Vagina (tissue), 2 donors: Measurements from ENCODE around the gene LDAH.

ENCODE experiments used
- CTCF ChIP-seq, 3 experiments: fragments of 450-650 bp in 2 of 3; fragments of 200-600 bp in 1 of 3; sonication (generic) in 1 of 3; IDR thresholded peaks; one replicate each; pipeline ENCODE4 v1.5.1; 2017 to 2019; ENCODE audit warnings: antibody characterized with exemption in 3 of 3, mild to moderate bottlenecking in 2 of 3, moderate library complexity in 2 of 3
- POLR2A ChIP-seq, 2 donors: fragments of 450-650 bp; IDR thresholded peaks; one replicate each; pipeline ENCODE4 v1.6.1; 2017; ENCODE audit warnings: antibody characterized with exemption in 2 of 2, mild to moderate bottlenecking in 2 of 2, moderate library complexity in 2 of 2
- POLR2AphosphoS5 ChIP-seq, 2 donors: sonication (generic); formaldehyde crosslinking; IDR thresholded peaks; one replicate each; pipeline ENCODE4 v1.9.0; 2017; ENCODE audit warnings: antibody characterized with exemption in 2 of 2, mild to moderate bottlenecking in 2 of 2, low read depth in 1 of 2; ENCODE audit not compliant: insufficient read depth in 1 of 2

- TF ChIP-seq CTCF (IDR thresholded peaks at IDR 0.05): no peak
- TF ChIP-seq POLR2A (IDR thresholded peaks at IDR 0.05): no peak
- no peak for TF ChIP-seq POLR2AphosphoS5 (IDR thresholded peaks at IDR 0.05; ENCODE audit: insufficient read depth in 1 of 2, low read depth in 1 of 2)
Measured at GRCh38 chr2:20654535-20654813, 168.4 kb downstream of the LDAH start.
